DND-41 (cell line): ENCODE data around the gene ATP2C1.
"Not testable (repeated sequence)": the region's sequence is repeated elsewhere in the genome, so short reads cannot be mapped to it uniquely, and the experiment has no call there.

Source experiments
- CTCF ChIP-seq: IDR thresholded peaks from 2 replicates; pipeline ENCODE4 v1.5.1; 2012; ENCODE audit warnings: borderline replicate concordance, low read length, moderate library complexity, mild to moderate bottlenecking; ENCODE audit not compliant: poor library complexity, severe bottlenecking; ENCODE audit errors: extremely low read depth
- EZH2 ChIP-seq: IDR thresholded peaks from 3 replicates; pipeline ENCODE4 v1.6.1; 2012; ENCODE audit warnings: borderline replicate concordance, low read depth, mild to moderate bottlenecking, moderate library complexity, low read length, inconsistent platforms; ENCODE audit not compliant: severe bottlenecking

GRCh38 chr3:130862130-130862529, 31.8 kb upstream of the ATP2C1 start:
- TF ChIP-seq EZH2, CTCF: not testable (repeated sequence)
